ENCODE measurements around the gene TMTC1.

Gene TMTC1

GRCh38 chr12:29650371-29650770 is 133.4 kb downstream of the TMTC1 start:
- TF ChIP-seq CTCF (IDR thresholded peaks at IDR 0.05; ENCODE audit: borderline replicate concordance, control extremely low read depth, extremely low read depth, insufficient read depth, missing control alignments) = no peak
- no peak for DNase-seq (ENCODE audit: low spot score)
- in situ Hi-C loops (cut with MboI; ENCODE audit: low sequenced_read_pairs, unreplicated experiment) = no loop called here

GRCh38 chr12:29649722-29650121 is 134.0 kb downstream of the TMTC1 start:
- DNase-seq (ENCODE audit: low spot score) = no peak
- in situ Hi-C loops (cut with MboI; ENCODE audit: low sequenced_read_pairs, unreplicated experiment) = no loop called here
- TF ChIP-seq CTCF (IDR thresholded peaks at IDR 0.05; ENCODE audit: borderline replicate concordance, control extremely low read depth, extremely low read depth, insufficient read depth, missing control alignments) = no peak

GRCh38 chr12:29644536-29645162 is 139.1 kb downstream of the TMTC1 start:
- in situ Hi-C loops (cut with MboI; ENCODE audit: low sequenced_read_pairs, unreplicated experiment) = no loop called here
- no peak for TF ChIP-seq CTCF (IDR thresholded peaks at IDR 0.05; ENCODE audit: borderline replicate concordance, control extremely low read depth, extremely low read depth, insufficient read depth, missing control alignments)
- no peak for DNase-seq (ENCODE audit: low spot score)

- DNase-seq (ENCODE audit: low spot score) = no peak
These were observed 143.0 kb downstream of the TMTC1 start for GRCh38 chr12:29640589-29641345.

GRCh38 chr12:29639893-29640495 is 143.7 kb downstream of the TMTC1 start:
- TF ChIP-seq CTCF (IDR thresholded peaks at IDR 0.05; ENCODE audit: borderline replicate concordance, control extremely low read depth, extremely low read depth, insufficient read depth, missing control alignments) = no peak
- no peak for DNase-seq (ENCODE audit: low spot score)
- in situ Hi-C loops (cut with MboI; ENCODE audit: low sequenced_read_pairs, unreplicated experiment) = no loop called here

More at GRCh38 chr12:29640589-29641345, 143.0 kb downstream of the TMTC1 start:
- no peak for TF ChIP-seq CTCF (IDR thresholded peaks at IDR 0.05; ENCODE audit: borderline replicate concordance, control extremely low read depth, extremely low read depth, insufficient read depth, missing control alignments)
- in situ Hi-C loops (cut with MboI; ENCODE audit: low sequenced_read_pairs, unreplicated experiment) = no loop called here

GRCh38 chr12:29638528-29638927 is 145.2 kb downstream of the TMTC1 start:
- no peak for DNase-seq (ENCODE audit: low spot score)
- in situ Hi-C loops (cut with MboI; ENCODE audit: low sequenced_read_pairs, unreplicated experiment) = no loop called here
- no peak for TF ChIP-seq CTCF (IDR thresholded peaks at IDR 0.05; ENCODE audit: borderline replicate concordance, control extremely low read depth, extremely low read depth, insufficient read depth, missing control alignments)
